ENCODE data around the gene CDK14. TPM values are rescaled to one million over a fixed set of nuclear protein-coding genes. Genes with fewer than 3 reads are reported as not detected.

CDK14 gene
- total RNA-seq, 4 donors from 2014 or later = 0.38 to 3.6 (median 1.3) TPM

- Histone ChIP-seq H3K36me3 (no peaks in the 10 kb centered on the region), H3K9me3 (no peaks in the 10 kb centered on the region), H3K27me3 (no peaks in the 10 kb centered on the region), H3K4me3 (no peak overlapping the region), H3K4me1 (no peaks in the 10 kb centered on the region), H3K27ac (no peak overlapping the region)
- intact Hi-C loops (cut with DNase I) = no loop called here
- WGBS, 2 donors = 77 to 79% methylated on average over 1 of the region's 1 CpG
- TF ChIP-seq CTCF (IDR thresholded peaks at IDR 0.05) (no peak), POLR2A (IDR thresholded peaks at IDR 0.05) (no peak)
- no peak for DNase-seq
Observed at GRCh38 chr7:90864088-90864487, 268.0 kb downstream of the CDK14 start.

GRCh38 chr7:90869335-90869734 is 273.2 kb downstream of the CDK14 start:
- Histone ChIP-seq H3K4me3 (no peak overlapping the region), H3K4me1 (no peaks in the 10 kb centered on the region), H3K9me3 (no peaks in the 10 kb centered on the region), H3K27me3 (no peaks in the 10 kb centered on the region), H3K36me3 (no peaks in the 10 kb centered on the region), H3K27ac (no peak overlapping the region)
- WGBS, 2 donors = 93 to 100% methylated on average over 1 of the region's 1 CpG
- TF ChIP-seq CTCF (IDR thresholded peaks at IDR 0.05) = no peak
- intact Hi-C loops (cut with DNase I) = no loop called here
- DNase-seq = no peak

GRCh38 chr7:90876701-90877100 is 280.6 kb downstream of the CDK14 start:
- intact Hi-C loops (cut with DNase I) = no loop called here

GRCh38 chr7:90877201-90877600 is 281.1 kb downstream of the CDK14 start:
- no peak for TF ChIP-seq POLR2A (IDR thresholded peaks at IDR 0.05)
- TF ChIP-seq CTCF (IDR thresholded peaks at IDR 0.05) = no peak
- intact Hi-C loops (cut with DNase I) = no loop called here
- 32 to 43% methylated on average over 2 of the region's 2 CpGs for WGBS, 2 donors

More at GRCh38 chr7:90876701-90877100, 280.6 kb downstream of the CDK14 start:
- H3K27me3 ChIP-seq = no peaks in the 10 kb centered on the region
- WGBS, 2 donors = 87 to 90% methylated on average over 2 of the region's 2 CpGs
- H3K27ac ChIP-seq = no peak overlapping the region
- TF ChIP-seq POLR2A (IDR thresholded peaks at IDR 0.05) (no peak), CTCF (IDR thresholded peaks at IDR 0.05) (no peak)
- no peaks in the 10 kb centered on the region for H3K9me3 ChIP-seq
- H3K36me3 ChIP-seq = no peaks in the 10 kb centered on the region
- no peak for DNase-seq
- H3K4me3 ChIP-seq = no peak overlapping the region
- no peaks in the 10 kb centered on the region for H3K4me1 ChIP-seq

GRCh38 chr7:90879924-90880323 is 283.8 kb downstream of the CDK14 start:
- DNase-seq = no peak
- no peak overlapping the region for H3K4me3 ChIP-seq
- TF ChIP-seq POLR2A (IDR thresholded peaks at IDR 0.05) (no peak), CTCF (IDR thresholded peaks at IDR 0.05) (no peak)
- no peaks in the 10 kb centered on the region for H3K4me1 ChIP-seq
- no peaks in the 10 kb centered on the region for H3K9me3 ChIP-seq
- 71 to 94% methylated on average over 3 of the region's 3 CpGs for WGBS, 2 donors
- H3K27ac ChIP-seq = no peak overlapping the region
- no peaks in the 10 kb centered on the region for H3K27me3 ChIP-seq
- H3K36me3 ChIP-seq = no peaks in the 10 kb centered on the region
- intact Hi-C loops (cut with DNase I) = no loop called here

More at GRCh38 chr7:90877201-90877600, 281.1 kb downstream of the CDK14 start:
- Histone ChIP-seq H3K4me1 (no peaks in the 10 kb centered on the region), H3K4me3 (no peak overlapping the region), H3K9me3 (no peaks in the 10 kb centered on the region), H3K27me3 (no peaks in the 10 kb centered on the region), H3K36me3 (no peaks in the 10 kb centered on the region), H3K27ac (no peak overlapping the region)
- no peak for DNase-seq

Data from esophagus squamous epithelium (tissue), 5 donors.